Embryonic facial prominence (tissue), 1 donor: ENCODE measurements around the gene FDX2.
A peak's percentile ranks its signal among the peaks of the same experiment; 100 is the strongest.

Experiments
- DNase-seq: peaks from one replicate; pipeline ENCODE4 v3.0.0-alpha.2; 2016; ENCODE audit errors: extremely low spot score

Gene FDX2

DNA sequence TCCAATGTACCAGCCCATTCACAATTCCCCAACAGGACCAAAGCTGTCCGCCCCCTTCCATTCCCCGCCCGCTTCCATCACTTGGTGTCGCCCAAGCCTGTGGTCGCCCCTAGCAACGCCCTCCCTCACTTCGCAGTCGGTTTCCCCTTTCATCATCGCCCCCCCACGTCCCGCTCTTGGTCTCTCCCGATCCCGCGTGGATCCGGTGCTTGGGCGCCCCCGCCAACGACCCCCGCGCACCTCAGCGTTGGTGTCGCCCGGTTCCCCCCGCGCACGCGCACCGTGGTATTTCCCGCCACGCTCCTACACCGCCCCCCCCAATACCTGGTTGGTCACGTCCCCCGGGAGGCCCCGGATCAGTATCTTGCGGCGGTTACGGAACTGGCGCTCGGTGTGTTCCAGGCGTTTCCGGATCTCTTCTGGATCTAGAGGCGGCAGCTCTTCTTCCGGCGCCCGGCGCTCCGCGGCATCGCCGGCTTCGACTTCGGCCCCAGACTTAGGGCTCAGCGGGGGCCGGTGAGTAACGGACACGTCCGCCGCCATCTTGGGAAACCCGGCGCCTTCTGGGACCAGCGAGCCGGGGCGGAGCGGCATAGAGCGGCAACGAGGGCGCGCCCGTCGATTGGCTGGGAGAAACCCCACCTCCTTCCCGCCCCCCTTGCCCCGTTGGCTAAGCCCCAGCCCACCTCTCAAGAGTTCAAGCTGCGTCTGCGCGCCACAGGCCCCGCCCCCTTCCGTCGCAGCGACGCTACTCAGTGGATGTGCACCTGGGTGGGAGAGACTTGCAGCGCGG lies 17.3 kb upstream of the FDX2 start, which contains the start of gene RAVER1:
Gene RAVER1 (minus strand): TSS at position 565 of the 793 bp plus-strand sequence. CDS start 22 bp downstream, at position 543.
- DNase-seq = peak; percentile 92

DNA sequence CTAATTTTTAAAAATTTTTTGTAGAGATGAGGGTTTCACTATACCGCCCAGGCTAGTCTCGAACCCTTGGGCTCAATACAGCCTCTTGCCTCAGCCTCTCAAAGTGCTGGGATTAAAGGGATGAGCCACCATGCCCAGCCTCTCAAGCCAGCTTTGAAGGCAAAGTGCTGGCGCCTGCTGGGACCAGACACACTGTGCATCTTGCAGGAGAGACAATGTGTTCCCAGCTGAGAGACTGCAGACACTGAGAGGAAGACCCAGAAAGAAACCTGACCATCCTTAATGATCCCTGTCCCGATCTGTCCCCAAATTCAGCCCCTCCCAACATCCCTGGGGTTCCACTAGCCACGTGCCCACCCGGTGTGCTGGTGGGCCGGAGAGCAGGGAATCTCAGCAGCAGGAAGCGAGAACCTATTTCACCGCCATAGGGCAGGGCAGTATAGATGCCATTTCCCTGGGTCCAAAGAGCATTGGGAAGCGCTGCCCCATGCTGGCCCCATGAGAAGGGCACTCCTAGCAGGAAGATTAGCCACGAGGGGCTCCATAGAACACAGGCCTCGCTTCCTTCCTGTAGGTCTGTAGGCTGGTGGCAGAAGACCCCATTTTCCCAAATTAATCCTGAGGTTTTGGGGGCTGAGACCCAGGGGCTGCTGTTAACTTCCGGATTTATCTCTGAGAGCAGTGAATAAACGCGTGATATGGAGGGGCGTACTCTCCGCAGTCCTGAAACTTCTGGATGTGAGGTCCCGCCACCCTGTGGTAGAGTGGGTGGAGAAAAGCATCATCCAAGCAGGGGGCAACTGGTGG lies 16.5 kb upstream of the FDX2 start:
- DNase-seq = no peak

DNA sequence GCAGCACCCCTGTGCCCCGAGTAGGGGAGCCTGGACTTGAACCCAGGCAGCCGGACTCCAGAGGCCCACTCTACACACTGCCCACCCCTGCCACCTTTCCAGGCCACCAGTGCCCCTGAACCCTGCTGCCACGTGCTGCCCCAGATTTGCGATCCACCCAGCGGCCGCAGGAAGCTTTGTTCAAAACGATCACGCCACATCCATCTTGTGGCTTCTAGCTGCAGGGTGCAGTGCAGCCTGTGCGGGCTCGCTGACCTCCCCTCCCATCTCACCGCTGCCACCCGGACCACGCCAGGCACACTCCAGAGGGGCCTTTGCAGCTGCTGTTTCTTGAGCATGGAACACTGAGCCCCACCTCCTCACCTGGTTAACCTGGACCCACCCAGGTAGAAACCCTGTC lies 13.7 kb upstream of the FDX2 start:
- DNase-seq = no peak

DNA sequence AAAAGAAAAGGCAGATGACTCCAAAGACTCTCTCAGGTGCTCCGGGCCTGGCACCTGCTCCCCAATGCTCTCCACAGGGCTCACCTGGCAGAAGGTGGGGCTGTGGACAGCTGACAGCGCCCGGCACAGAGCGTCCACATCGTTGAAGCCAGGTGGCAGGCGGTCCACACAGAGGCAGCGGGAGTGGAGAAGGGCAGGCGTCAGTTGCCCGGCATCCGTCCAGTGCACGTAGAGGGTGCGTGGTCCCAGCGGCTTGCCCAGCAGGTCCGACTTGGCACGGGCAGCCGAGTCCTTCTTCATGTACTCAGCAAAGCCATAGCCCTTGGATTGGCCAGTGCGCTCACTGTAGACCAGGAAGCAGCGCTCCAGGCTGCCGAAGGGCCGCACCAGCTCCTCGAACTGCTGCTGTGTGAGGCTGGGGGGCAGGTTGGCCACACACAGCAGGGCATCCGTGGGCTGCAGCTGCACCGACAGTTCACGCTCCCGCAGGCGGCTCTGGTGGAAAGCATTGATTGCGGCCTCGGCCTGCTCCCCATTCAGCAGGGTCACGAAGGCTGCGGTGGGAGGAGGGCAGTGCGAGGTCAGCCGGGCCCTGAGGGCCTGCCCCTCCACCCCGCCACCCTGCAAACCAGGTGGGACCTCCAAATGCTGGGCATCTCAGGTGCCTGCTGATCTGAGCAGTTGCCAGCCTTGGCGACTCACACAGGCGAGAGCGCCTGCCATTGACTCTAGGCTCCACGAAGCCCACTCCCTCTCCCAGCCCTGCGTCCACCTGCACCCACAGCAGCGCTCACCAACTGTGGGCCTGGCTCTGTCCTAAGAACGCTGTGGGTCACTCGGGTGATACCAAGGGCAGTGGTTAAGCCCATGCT lies 13.0 kb upstream of the FDX2 start:
- no peak for DNase-seq

DNA sequence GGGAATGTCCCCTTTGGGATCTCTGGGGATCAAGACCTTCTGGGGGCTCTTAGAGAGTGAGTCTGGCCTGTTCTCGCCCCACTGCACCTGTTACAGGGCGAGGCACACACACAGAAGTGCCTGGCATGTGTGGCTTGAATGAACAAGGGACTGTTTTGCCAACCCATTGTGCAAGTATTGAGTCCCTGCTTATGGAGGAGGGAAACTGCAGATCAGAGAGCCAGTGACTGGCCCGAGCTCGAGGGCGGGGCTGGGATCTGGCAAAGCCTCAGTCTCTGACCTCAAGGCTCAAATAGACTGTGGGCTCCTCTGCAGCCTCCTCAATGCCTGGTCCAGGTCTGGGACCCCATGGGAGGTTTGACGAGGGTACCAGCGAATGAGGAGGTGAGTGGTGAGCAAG lies 12.0 kb upstream of the FDX2 start:
- DNase-seq = no peak

DNA sequence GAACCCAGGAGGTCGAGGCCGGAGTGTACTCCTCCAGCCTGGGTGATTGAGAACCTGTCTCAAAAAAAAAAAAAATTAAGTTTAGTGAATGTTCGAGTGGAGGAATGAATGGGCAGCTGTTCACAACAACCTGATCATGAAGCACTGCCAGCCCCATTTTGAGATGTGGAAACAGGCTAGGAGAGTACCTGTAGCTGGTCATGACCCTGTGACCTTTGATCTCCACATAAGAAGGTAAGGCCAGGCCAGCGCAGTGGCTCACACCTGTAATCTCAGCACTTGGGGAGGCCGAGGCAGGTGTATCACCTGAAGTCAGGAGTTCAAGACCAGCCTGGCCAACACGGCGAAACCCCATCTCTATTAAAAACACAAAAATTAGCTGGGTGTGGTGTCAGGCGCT lies 9.9 kb upstream of the FDX2 start:
- no peak for DNase-seq

DNA sequence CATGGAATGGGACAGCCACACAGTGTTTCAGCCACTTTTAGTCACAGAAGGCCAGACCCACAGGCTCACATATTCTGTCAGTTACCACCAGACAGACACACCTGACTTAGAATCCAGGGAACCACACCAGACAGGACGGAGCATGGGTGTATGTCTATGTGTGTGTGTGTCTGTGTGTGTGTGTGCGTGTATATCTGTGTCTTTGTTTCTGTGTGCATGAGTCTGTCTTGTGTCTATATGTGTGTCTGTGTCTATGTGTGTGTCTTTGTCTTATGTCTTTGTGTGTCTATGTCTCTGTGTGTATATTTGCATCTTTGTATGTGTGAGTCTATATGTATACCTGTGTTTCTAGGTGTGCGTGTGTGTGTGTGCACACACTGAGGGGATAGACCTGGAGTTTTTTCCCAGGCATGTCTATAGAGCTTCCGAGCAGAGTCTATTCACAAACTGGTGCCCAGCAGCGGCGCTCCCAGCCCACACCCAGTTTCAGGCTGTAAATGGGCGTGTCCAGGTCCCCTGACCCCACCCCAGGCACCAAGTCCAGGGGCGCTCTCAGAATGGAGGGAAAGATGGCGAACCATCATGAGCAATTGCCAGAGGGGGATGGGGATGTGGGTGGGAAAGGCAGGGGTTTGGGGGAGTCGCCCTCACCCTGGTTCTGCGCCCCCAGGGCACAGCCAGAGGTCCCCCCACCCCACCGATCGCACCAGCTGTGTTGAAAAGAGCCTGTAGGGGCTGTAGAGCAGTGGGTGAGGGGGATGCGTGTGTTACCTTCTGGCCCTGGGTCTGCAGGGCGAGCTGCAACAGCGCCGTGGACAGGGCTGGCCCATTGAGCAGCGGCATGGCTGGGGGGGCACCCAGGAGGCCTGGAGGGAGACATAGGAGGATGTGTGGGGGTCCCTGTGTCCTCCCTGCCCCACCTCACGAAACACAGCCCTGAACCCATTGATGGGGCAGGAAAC lies 6.3 kb upstream of the FDX2 start:
- no peak for DNase-seq

DNA sequence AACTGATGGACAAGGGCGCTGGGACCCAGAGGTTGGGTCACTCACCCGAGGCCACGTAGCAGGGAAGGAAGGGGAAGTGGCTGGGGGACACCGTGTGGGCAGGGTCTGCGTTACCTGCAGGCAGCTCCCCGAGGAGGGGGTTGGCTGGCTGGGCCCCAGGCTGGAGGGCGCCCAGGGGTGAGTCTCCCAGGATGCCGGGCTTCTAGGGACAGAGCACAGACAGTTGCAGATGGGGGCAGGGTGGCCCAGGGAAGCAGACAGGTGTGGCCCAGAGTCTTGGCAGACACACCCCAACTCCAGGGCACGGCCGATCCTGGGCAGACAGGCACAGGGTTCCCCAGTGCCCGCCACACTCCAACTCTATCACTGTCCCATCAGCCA lies 5.6 kb upstream of the FDX2 start:
- DNase-seq = no peak

DNA sequence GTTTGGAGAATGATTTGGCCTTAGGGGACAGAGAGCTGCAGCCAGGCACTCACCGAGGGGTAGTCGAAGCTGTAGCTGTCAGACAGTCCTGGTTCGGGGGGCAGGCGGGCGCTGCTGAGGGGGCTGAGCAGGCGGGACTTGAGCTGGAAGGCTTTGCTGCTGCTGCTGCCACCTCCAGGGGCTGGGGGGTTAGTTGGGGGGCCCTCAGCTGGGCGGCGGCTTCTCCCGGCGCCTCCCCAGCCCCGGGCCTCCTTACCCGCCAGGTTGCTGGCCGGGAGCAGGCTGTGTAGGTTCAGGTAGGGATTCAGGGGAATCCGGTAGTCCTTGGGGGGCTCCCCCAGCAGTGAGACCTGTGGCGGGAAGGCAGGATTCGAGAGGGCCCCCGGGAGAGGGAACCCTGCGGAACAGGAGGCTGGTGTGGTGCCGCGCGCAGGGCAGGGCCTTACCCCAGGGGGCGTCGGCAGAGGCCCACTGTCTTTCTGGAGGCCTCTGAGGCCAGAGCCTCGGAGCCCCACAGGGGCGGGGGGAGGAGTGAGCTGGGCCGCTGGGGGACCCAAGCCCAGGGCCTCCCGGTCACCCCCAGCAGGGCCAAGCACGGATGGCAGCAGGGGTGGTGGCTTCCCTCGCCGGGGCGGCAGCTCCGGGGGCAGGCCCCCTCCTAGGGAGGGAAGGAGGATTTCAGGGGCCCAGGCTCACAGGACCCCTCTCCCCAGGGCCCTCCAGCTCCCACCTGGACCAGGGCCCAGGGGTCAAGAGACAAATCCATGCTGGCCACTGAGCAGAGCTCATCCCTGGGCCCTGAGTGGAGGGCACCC lies 5.0 kb upstream of the FDX2 start:
- no peak for DNase-seq

DNA sequence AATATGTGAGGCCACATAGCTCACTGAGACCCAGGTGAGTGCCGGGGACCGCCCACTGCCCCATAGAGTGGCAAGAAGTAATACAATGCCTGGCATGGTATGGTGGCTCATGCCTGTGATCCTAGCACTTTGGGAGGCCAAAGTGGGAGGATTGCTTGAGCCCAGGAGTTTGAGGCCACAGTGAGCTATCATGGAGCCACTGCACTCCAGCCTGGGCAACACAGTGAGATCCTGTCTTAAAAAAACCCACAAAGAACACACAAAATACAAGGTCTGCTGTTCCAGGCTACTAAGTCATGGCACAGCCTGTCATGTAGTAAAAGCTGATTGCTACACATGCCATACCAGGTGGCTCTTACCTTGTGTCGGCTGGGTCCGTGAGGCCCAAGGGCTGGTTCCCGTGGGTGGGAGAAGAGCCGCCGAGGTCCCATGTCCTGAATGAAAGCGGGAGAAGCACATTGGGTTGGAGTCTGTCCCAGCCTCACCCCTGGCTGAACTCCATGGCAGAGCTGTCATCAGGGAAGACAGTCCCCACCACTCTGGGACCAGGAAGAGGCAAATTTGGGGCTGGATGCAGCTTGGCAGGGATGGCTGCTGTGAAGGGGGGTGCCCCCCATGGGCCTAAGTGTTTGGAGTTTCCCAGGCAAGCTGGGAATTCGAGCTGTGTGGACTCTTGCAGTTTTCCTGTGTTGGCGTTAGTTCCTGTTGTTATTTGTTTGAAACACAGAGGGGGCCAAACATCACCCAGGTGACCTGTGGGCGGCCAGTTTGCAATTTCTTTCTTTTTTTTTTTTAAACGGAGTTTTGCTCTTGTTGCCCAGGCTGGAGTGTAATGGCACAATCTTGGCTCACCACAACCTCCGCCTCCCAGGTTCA lies 3.2 kb upstream of the FDX2 start:
- no peak for DNase-seq

DNA sequence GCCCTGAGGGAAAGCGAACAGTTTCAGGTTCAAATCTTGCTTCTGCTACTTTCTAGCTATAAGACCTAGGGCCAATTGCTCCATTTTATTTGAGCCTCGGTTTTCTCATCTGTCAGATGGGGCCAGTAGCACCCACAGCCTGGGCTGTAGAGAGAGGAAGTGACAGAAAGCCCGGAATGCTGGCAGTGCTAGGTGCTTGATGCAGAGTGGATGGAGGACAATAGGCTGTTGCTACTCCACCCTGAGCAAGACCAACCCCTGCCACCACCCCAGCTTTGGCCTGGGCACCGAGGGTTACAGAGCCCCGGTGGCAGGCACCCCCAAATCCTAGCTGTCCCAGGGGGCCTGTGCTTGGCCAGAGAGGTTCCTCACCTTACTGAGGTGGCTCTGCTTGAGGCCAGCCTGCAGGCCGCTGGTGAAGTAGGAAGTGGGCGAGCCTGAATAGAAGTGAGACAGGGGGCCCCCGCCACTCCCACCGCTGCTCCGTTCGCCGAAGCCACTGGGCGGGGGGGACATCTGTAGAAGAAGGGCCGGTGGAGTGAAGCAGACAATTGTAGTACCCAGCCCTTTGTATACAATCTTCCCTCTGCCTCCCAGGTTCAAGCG lies 2.1 kb upstream of the FDX2 start:
- no peak for DNase-seq

DNA sequence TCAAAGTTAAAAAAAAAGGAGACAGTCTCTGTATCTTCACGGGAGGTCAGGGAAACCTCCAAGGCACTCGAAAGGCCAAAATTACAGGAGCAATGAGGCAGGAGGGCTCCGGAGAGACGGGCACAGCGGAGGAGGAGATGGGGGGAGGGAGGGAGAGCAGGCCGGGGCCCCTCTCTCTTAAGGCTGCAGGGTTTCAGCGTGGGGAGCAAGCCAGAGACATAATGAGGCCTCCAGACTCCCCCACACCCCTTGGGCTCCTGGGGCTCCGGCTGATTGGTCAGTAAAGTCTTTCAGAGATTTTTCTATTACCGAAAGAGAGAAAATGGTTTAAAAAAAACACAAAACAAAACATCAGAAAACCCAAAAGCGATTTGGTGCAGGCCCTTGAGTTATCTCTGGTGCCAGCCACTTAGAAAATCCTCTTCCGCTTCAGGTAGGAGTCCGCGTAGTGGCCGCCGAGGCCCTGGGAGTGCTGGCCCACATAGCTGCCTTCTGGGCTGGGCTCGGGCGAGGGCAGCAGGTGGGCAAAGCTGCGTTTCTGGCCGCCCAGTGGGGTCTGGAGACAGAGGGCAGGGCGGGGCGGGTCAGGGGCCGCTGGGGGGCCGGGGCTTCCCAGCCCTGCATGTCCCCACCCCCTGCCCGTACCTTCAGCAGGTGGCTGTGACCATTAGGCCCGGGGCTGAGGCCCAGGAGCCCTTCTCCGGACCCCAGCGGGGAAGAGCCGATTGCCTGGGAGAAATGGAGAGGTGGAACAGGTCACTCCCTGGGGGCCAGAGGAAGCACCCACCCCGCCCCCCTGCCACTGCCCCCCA lies 1.4 kb upstream of the FDX2 start:
- no peak for DNase-seq

DNA sequence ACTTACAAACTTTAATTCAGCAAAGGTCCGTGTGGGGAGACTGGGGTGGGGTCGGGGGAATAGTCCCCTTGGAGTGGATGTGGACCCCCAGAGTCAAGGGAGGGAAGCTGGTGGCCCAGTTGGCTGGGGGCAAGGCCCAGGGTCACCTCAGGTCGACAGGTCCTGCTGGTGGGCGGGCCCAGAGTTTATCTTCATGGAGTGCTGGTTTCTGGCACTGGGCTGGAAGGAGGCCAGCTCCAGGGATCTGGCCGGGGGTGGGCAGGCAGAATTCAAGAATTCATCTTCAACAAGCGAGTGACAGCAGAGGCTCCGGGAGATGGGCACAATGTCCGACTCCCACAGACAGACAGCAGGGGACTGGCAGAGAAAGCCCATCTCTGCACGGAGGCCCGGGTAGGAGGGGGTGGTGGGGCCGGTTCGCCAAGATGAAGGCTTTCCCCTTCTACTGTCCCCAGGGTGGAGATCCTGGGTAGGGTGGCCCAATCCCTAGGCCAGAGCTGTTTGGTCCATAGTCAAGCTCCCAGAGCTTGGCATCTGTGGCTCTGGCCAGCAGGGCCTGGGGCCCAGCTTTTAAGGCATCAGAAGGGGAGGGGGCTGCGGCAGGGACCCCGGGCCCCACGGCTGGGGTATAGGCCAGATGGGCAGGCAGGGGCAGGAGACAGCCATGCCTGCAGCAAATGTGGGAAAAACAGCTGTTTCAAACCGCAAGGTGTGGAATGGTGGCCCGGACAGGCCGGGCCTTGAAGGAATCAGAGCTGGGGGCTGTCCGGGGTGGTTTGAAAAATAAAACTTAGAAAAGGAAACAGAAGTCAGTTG lies 622 bp upstream of the FDX2 start:
- DNase-seq = no peak

DNA sequence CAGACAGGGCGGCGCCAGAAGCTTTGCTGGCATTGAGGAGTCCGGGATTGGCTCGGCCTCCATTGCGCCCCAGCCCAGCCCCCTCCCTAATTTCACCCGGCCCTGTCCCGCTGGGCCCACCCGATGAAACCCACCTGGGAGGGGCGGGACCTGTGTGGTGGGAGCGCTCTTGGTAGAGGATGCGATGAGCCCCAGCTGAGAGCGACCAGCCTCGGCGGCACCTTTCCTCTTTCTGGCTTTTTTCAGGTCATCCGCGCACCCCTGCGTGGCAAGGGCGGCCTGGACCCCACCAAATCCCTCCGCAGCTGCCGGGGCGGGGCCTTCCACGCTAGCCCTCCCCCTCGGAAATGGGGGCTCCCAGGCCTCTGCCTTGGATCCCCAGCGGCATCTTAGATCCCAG lies 6.4 kb downstream of the FDX2 start, which contains the start of gene ZGLP1:
Gene ZGLP1 (minus strand): TSS at position 393 of the 400 bp plus-strand sequence.
- no peak for DNase-seq

DNA sequence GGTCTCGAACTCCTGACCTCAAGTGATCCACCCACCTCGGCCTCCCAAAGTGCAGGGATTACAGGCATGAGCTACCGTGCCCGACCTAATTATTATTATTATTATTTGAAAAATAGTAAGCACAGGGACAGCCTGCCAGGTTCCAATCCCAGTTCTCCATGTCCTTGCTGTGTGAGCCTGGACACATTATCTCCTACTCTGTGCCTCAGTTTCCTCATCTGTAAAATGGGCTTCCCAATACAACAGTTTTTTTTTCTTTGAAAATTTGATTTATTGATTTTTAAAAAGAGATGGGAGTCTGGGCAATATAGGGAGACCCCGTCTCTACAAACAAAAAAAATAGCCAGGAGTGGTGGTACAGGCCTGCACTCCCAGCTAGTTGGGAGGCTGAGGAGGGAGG lies 9.5 kb downstream of the FDX2 start:
- no peak for DNase-seq

DNA sequence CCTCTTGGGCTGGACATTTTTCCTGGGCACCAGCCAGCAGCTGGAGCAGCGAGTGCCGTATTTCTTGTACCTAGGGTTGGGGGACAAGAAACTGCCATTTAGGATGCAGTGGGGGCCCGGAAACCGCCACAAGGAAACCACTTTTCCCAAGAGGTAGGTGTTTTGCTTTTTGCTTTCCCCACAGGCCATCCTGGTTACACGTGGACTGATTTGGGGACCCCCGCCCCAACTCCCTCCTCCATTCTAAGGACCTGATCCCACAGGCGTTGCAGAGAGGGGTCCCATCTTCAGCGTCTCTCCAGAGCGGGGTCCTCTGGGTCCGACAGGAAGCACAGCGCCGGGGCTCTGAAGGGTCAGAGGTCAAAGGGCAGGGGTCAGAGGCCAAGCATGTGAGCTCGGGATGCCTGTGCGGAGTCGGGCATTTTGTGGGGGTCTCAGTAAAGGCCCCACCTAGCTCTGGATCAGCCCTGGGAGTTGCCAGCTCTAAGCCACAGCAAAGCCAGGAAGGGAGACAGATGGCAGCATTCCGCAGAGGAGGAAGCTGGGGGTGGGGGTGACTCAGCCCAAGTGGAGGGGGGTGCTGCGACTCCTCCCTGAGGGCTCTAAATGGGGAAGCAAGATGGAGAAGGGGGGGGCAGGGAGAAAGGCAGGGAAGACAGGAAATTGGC lies 10.5 kb downstream of the FDX2 start:
- no peak for DNase-seq
